ENCODE measurements around the gene DMPK. TPM values are rescaled to one million over a fixed set of nuclear protein-coding genes. Genes with fewer than 3 reads are reported as not detected.

The DMPK gene
- total and polyA plus RNA-seq, 9 of the 15 experiments (the other 6 are each of a cell fraction or from before 2014, with no cell fraction given) = 0.24 to 31.3 (median 7.3) TPM

DNA sequence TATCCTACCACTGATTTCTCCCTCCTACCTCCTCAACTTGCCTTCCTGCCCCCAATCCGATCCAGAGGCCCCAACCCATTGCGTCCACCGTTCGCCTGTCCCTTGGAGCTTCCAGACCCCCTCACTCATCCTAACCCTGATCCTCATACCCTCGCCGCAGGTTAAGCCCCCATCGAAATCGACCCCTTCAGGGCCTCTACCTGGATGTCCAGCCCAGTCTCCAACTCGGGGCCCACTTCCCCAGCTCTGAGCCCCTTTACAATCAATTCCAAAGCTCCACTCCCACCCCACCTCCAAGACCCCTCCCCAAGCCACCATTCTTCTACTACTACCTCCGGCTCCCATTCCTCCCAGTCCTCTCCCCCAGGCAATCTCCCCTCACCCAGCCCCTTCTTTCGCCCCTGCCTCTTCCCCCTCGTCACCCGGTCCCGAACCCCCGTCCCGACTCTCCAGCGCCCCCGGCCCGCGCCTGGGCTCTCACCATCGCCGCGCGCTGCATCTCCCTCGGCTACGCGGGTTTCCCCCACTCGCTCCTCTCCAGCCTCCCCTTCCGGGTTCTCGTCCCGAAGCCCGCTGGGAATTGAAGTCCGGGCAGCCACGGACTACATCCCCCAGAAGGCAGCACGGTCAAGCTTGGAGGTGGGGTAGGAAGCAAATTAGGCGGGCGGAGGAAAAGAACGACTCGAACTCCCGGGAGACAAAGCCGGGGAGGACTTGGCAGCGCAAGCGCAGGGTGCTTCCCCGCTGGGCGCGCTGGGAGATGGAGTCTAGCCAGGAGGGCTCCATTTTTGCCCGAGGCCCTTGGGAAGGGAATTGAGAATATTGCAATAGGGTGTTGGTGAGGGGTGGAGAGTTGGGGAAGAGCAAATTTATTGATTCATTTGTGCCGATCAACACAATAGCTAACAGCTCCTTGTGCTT lies 51.7 kb downstream of the DMPK start, which contains the start of gene FBXO46 (continued):
- TF ChIP-seq, protein P1, sequence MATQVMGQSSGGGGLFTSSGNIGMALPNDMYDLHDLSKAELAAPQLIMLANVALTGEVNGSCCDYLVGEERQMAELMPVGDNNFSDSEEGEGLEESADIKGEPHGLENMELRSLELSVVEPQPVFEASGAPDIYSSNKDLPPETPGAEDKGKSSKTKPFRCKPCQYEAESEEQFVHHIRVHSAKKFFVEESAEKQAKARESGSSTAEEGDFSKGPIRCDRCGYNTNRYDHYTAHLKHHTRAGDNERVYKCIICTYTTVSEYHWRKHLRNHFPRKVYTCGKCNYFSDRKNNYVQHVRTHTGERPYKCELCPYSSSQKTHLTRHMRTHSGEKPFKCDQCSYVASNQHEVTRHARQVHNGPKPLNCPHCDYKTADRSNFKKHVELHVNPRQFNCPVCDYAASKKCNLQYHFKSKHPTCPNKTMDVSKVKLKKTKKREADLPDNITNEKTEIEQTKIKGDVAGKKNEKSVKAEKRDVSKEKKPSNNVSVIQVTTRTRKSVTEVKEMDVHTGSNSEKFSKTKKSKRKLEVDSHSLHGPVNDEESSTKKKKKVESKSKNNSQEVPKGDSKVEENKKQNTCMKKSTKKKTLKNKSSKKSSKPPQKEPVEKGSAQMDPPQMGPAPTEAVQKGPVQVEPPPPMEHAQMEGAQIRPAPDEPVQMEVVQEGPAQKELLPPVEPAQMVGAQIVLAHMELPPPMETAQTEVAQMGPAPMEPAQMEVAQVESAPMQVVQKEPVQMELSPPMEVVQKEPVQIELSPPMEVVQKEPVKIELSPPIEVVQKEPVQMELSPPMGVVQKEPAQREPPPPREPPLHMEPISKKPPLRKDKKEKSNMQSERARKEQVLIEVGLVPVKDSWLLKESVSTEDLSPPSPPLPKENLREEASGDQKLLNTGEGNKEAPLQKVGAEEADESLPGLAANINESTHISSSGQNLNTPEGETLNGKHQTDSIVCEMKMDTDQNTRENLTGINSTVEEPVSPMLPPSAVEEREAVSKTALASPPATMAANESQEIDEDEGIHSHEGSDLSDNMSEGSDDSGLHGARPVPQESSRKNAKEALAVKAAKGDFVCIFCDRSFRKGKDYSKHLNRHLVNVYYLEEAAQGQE (IDR thresholded peaks at IDR 0.05; ENCODE audit: borderline replicate concordance) = peak; percentile 19; the same call in 1 of the 2 replicates
- TF ChIP-seq, protein P1 (CRISPR knock-in tag; IDR thresholded peaks at IDR 0.05; ENCODE audit: low read depth) = no peak
- TF ChIP-seq ZNF79 (CRISPR knock-in tag; IDR thresholded peaks at IDR 0.05; ENCODE audit: low read depth) (no peak), ZNF274 (IDR thresholded peaks at IDR 0.05; ENCODE audit: borderline replicate concordance, low read depth, low read length) (no peak), ZBTB17 (CRISPR knock-in tag; IDR thresholded peaks at IDR 0.05) (peak; percentile 97), XRCC5 (IDR thresholded peaks at IDR 0.05; ENCODE audit: low read depth, low read length) (no peak; the same call in 1 of the 2 replicates), CHD4 (IDR thresholded peaks at IDR 0.05; ENCODE audit: insufficient read depth, insufficient replicate concordance, low read depth, low read length, poor library complexity, severe bottlenecking) (no peak), ZNF354B (CRISPR knock-in tag; IDR thresholded peaks at IDR 0.05) (no peak)
- TF ChIP-seq, protein P2, sequence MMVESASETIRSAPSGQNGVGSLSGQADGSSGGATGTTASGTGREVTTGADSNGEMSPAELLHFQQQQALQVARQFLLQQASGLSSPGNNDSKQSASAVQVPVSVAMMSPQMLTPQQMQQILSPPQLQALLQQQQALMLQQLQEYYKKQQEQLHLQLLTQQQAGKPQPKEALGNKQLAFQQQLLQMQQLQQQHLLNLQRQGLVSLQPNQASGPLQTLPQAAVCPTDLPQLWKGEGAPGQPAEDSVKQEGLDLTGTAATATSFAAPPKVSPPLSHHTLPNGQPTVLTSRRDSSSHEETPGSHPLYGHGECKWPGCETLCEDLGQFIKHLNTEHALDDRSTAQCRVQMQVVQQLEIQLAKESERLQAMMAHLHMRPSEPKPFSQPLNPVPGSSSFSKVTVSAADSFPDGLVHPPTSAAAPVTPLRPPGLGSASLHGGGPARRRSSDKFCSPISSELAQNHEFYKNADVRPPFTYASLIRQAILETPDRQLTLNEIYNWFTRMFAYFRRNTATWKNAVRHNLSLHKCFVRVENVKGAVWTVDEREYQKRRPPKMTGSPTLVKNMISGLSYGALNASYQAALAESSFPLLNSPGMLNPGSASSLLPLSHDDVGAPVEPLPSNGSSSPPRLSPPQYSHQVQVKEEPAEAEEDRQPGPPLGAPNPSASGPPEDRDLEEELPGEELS (CRISPR knock-in tag; IDR thresholded peaks at IDR 0.05; ENCODE audit: borderline replicate concordance) = no peak

Measured in K562 (cell line).